ENCODE data around the gene CD1D. TPM values are rescaled to one million over a fixed set of nuclear protein-coding genes. Genes with fewer than 3 reads are reported as not detected.

Gene CD1D
- total RNA-seq, 1 experiment from 2014 or later, result 0.19 TPM

GRCh38 chr1:158147869-158148268 lies 32.8 kb upstream of the CD1D start:
- CTCF ChIA-PET, result interaction anchor here (0.6 to 1.8 kb wide), 9 partner anchors 16 to 260 kb away, joined by 3 to 7 read pairs (median 4); no protein-coding TSS in a partner anchor
- no peaks in the 10 kb centered on the region for H3K9me3 Mint-ChIP-seq (ENCODE audit: unreplicated experiment)
- no peak for DNase-seq (ENCODE audit: unreplicated experiment)
- no peaks in the 10 kb centered on the region for H3K36me3 Mint-ChIP-seq (ENCODE audit: insufficient read depth, unreplicated experiment)
- BruUV-seq (replicated peaks), result no TSS peak
- intact Hi-C loops (cut with micrococcal nuclease), result no loop called here
- POLR2A ChIA-PET, result interaction anchor here (2.4 kb wide), 1 partner anchor 862 kb away, joined by 6 read pairs; the partner anchor contains the start of gene IFI16
- TF ChIP-seq CTCF (IDR thresholded peaks at IDR 0.05; ENCODE audit: unreplicated experiment), result no peak
- no peaks in the 10 kb centered on the region for H3K27me3 Mint-ChIP-seq (ENCODE audit: insufficient read depth, unreplicated experiment)
- H3K4me1 Mint-ChIP-seq (ENCODE audit: insufficient read depth, unreplicated experiment), result peaks cover 53% of the 10 kb centered on the region
- H3K4me3 Mint-ChIP-seq (ENCODE audit: unreplicated experiment), result no peak overlapping the region
- H3K27ac Mint-ChIP-seq (ENCODE audit: low read depth, unreplicated experiment), result no peak overlapping the region

- ChIA-PET POLR2A (interaction anchor here (2.4 kb wide), 1 partner anchor 861 kb away, joined by 6 read pairs; the partner anchor contains the start of gene IFI16), CTCF (interaction anchor here (0.6 to 1.8 kb wide), 8 partner anchors 24 to 923 kb away, joined by 3 to 9 read pairs (median 6); no protein-coding TSS in a partner anchor)
- intact Hi-C loops (cut with micrococcal nuclease), result no loop called here
- TF ChIP-seq CTCF (IDR thresholded peaks at IDR 0.05; ENCODE audit: unreplicated experiment), result no peak
- Mint-ChIP-seq H3K4me3 (ENCODE audit: unreplicated experiment) (peak overlapping the region; percentile 71), H3K27ac (ENCODE audit: low read depth, unreplicated experiment) (no peak overlapping the region), H3K27me3 (ENCODE audit: insufficient read depth, unreplicated experiment) (no peaks in the 10 kb centered on the region), H3K9me3 (ENCODE audit: unreplicated experiment) (no peaks in the 10 kb centered on the region), H3K36me3 (ENCODE audit: insufficient read depth, unreplicated experiment) (no peaks in the 10 kb centered on the region), H3K4me1 (ENCODE audit: insufficient read depth, unreplicated experiment) (peaks cover 59% of the 10 kb centered on the region)
- no peak for DNase-seq (ENCODE audit: unreplicated experiment)
- no TSS peak for BruUV-seq (replicated peaks)
Observed at GRCh38 chr1:158148468-158148867, 32.2 kb upstream of the CD1D start.

- POLR2A ChIA-PET, result interaction anchor here (0.9 to 1.2 kb wide), 4 partner anchors 9 to 849 kb away, joined by 3 to 4 read pairs (median 3); no protein-coding TSS in a partner anchor
- Mint-ChIP-seq H3K9me3 (ENCODE audit: unreplicated experiment) (no peaks in the 10 kb centered on the region), H3K4me3 (ENCODE audit: unreplicated experiment) (peak overlapping the region; percentile 71), H3K4me1 (ENCODE audit: insufficient read depth, unreplicated experiment) (peaks cover 66% of the 10 kb centered on the region), H3K27me3 (ENCODE audit: insufficient read depth, unreplicated experiment) (no peaks in the 10 kb centered on the region), H3K27ac (ENCODE audit: low read depth, unreplicated experiment) (peak overlapping the region; percentile 82), H3K36me3 (ENCODE audit: insufficient read depth, unreplicated experiment) (no peaks in the 10 kb centered on the region)
- CTCF ChIA-PET, result interaction anchor here (0.5 to 1.8 kb wide), 8 partner anchors 18 to 944 kb away, joined by 3 to 9 read pairs (median 5); no protein-coding TSS in a partner anchor
- no peak for TF ChIP-seq CTCF (IDR thresholded peaks at IDR 0.05; ENCODE audit: unreplicated experiment)
- DNase-seq (ENCODE audit: unreplicated experiment), result no peak
- no TSS peak for BruUV-seq (replicated peaks)
- intact Hi-C loops (cut with micrococcal nuclease), result no loop called here
Observed at GRCh38 chr1:158149175-158149574, 31.5 kb upstream of the CD1D start.

GRCh38 chr1:158149577-158150269 lies 31.0 kb upstream of the CD1D start:
- intact Hi-C loops (cut with micrococcal nuclease), result no loop called here
- ChIA-PET POLR2A (interaction anchor here (0.6 to 1.6 kb wide), 9 partner anchors 8 to 860 kb away, joined by 3 to 5 read pairs (median 3); partner anchors contain the start of gene IFI16), CTCF (interaction anchor here (0.5 to 2.3 kb wide), 11 partner anchors 19 to 1039 kb away, joined by 3 to 9 read pairs (median 5); no protein-coding TSS in a partner anchor)

More at GRCh38 chr1:158149577-158150269, 31.0 kb upstream of the CD1D start:
- Mint-ChIP-seq H3K27me3 (ENCODE audit: insufficient read depth, unreplicated experiment) (no peaks in the 10 kb centered on the region), H3K36me3 (ENCODE audit: insufficient read depth, unreplicated experiment) (no peaks in the 10 kb centered on the region), H3K4me1 (ENCODE audit: insufficient read depth, unreplicated experiment) (peaks cover 70% of the 10 kb centered on the region), H3K9me3 (ENCODE audit: unreplicated experiment) (no peaks in the 10 kb centered on the region), H3K4me3 (ENCODE audit: unreplicated experiment) (peak overlapping the region; percentile 71), H3K27ac (ENCODE audit: low read depth, unreplicated experiment) (peak overlapping the region; percentile 82)
- DNase-seq (ENCODE audit: unreplicated experiment), result peak; percentile 100
- no TSS peak for BruUV-seq (replicated peaks)
- no peak for TF ChIP-seq CTCF (IDR thresholded peaks at IDR 0.05; ENCODE audit: unreplicated experiment)
